GM19463 (cell line): ENCODE data around the gene ROBO1.

Experiments used
- ATAC-seq: cut with Tn5 transposase; IDR thresholded peaks from one replicate; pipeline ENCODE4 v1.9.1; 2021; ENCODE audit warnings: mild to moderate bottlenecking, moderate library complexity; ENCODE audit not compliant: unreplicated experiment

Gene ROBO1

GRCh38 chr3:78937475-78937874, 830.3 kb downstream of the ROBO1 start:
- no peak for ATAC-seq

GRCh38 chr3:78927759-78928158, 840.0 kb downstream of the ROBO1 start:
- no peak for ATAC-seq

- ATAC-seq, result no peak
These were observed 841.3 kb downstream of the ROBO1 start for GRCh38 chr3:78926523-78926922.

GRCh38 chr3:78924711-78925110, 843.1 kb downstream of the ROBO1 start:
- no peak for ATAC-seq

GRCh38 chr3:78919021-78919755, 848.6 kb downstream of the ROBO1 start:
- ATAC-seq, result peak; percentile 74

- peak; percentile 35 for ATAC-seq
These were observed 849.3 kb downstream of the ROBO1 start for GRCh38 chr3:78918361-78919020.

GRCh38 chr3:78917536-78917935, 850.3 kb downstream of the ROBO1 start:
- ATAC-seq, result no peak

GRCh38 chr3:78913711-78914110, 854.1 kb downstream of the ROBO1 start:
- no peak for ATAC-seq

DNA sequence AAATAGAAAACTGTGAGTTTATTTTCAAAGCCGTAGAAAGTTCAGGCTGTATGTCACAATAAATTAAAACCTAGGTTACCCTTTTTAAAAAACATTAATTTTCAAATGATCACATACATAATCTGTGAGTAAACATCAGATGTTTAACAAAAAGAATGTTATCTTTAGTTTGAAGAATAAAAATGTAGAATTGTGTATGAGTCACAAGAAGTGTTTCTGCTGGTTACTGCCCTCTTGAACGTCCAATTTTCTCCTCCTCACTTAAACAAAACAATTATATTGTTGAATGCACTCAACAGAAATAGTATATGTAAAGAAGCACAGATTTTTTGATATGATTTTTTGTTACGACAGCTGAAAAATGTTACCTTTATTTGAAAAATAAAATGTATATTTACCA, 855.1 kb downstream of the ROBO1 start:
- ATAC-seq, result no peak

- no peak for ATAC-seq
These were observed 855.5 kb downstream of the ROBO1 start for GRCh38 chr3:78912259-78912658.

GRCh38 chr3:78911394-78911793, 856.4 kb downstream of the ROBO1 start:
- ATAC-seq, result no peak

- no peak for ATAC-seq
These were observed 859.6 kb downstream of the ROBO1 start for GRCh38 chr3:78908236-78908635.

DNA sequence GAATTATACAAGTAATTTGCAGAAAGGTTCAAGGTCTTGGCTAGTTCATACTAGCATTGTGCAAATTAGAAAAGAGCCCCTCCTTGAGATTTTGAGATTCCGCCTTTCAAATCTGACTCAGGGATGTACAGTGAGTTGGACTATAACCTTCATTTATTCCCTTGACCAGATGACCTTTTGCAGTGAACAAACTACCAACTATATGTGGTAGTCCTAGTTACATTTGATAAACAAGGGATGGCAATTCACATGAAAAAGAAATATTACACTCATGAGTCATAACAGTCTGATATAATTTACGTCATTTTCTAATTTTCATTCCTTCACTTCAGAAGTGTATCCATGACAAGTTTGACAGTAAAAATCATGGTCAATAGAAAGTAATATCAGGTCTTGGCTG, 860.4 kb downstream of the ROBO1 start:
- no peak for ATAC-seq

DNA sequence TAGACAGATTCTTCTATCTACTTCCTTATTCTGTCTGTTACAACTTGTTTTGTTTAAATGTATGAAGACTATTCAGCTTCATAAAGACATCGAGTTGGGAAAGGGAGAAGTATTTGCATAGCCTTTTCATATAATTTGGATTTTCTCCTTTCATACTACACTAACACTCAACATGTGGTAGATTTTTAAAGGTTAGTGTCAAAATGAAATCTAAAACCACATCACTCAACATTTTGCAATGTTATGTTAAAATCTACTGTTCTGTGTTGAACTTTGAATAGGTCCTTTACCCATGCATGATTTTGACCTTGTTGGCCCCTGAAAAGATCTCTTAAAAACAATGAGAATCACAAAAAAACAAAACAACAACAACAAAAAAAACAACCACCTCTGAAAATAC, 860.9 kb downstream of the ROBO1 start:
- no peak for ATAC-seq

DNA sequence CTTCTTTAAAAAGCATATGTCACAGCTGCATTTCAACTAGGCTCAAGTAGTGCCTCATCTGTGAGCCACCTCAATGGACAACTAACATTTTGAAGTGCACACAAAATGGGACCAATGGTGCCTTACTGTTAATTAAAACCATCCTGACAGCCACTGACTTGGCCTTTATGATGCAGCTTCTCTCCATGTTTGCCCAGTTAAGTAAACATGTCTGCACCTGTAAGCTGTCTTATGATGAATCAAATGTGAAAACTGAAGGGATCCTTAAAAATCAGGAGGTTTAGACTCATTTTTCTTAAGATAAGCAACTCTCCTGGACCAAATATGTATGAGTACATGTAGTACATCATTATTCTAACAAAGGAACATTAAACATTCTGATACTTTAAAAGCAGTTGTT, 861.6 kb downstream of the ROBO1 start:
- ATAC-seq, result no peak

DNA sequence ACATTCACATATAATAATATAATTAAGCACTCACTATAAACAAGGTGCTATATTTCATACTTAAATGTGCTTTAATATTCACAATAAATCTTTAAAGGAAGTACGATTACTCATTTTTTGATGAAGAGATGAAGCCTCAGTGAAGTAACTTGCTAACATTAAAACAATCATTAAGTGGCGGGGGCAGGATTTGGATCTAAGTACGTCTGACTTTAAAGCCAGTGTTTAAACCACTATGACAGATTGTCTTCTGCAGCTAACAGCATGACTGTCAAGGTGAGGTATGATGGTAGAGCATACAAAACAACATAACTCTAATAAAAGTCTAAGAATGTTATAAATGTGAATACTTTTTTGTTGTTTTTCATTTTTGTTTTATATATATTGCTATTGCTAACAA, 862.1 kb downstream of the ROBO1 start:
- ATAC-seq, result no peak

DNA sequence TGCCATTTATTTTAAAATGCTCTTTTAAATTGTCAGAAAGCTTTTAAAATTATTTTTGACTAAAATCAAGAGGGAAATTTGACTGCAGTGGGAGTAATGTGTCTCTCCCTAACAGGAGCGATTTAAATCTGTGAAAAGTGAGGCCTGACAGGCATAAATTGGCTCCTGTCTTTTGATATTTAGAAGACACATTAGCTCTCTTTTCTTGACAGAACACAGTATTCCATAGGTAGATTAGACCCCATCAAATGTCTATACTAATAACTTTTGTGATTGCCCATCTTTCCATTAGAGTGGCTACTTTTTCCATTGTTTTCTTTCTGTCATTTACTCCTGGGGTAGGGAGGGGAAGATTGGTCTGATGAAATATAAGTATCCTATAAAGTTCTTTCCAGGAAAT, 866.3 kb downstream of the ROBO1 start:
- no peak for ATAC-seq

DNA sequence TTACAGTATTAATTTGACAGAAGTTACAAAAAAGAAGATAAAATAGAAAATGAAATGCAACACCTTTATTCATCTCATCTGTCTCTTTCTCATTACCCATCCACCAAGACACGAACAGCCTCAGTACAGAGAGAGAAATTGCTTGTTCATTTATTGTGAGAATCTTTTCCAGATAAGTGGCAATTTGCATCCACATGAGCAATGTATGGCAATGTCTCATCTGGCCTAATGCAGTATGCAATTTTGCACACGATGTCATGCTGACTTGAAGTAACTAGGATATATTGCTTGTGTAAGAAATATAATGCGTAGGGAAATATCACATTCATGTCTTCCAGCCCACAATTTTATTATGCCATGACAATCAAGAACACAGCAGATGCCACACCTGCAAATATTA, 866.9 kb downstream of the ROBO1 start:
- no peak for ATAC-seq

GRCh38 chr3:78900426-78900825, 867.4 kb downstream of the ROBO1 start:
- no peak for ATAC-seq

- ATAC-seq, result no peak
These were observed 872.3 kb downstream of the ROBO1 start for GRCh38 chr3:78895528-78895927.

- no peak for ATAC-seq
These were observed 873.0 kb downstream of the ROBO1 start for GRCh38 chr3:78894787-78895186.

DNA sequence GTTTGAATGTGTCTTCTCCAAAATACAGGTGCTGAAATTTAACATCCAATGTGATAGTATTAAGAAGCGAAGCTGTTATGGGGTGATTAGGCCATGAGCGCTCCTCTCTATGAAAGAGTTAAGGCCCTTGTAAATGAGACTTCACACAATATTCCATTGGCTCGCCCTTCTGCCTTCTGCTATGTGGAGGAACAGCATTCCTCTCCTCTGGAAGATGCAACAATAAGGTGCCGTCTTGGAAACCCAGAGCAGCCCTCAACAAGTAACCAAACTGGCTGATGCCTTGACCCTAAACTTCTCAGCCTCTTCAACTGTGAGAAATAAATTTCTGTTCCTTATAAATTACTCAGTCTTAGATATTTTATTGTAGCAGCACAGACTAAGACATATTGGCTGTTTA, 874.6 kb downstream of the ROBO1 start:
- ATAC-seq, result no peak

DNA sequence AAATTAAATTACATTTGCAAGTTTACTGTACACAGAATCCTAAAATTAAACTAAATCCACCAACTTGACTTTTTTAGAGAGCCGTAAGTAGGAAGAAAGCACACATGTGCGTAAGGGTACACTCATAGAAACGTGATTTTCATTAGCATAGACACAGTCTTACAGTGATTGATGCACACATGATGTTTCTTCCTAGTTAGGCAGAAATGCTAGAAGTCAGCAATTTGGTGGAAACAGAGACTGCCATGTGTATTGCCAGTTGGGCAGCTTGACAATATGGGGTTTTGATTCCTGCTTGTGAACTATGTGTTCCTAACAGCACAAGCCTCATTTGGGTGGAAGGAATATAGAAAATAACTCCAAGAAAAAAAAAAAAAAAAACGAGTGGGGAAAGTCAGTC, 878.5 kb downstream of the ROBO1 start:
- ATAC-seq, result no peak
